HepG2 (cell line): ENCODE results near the gene HDLBP. TPM values are rescaled to one million over a fixed set of nuclear protein-coding genes. Genes with fewer than 3 reads are reported as not detected.

Experiments used
- BRF2 ChIP-seq: sonication (generic); formaldehyde crosslinking; IDR thresholded peaks from 2 replicates; pipeline ENCODE4 v1.8.1; 2022; ENCODE audit warnings: mild to moderate bottlenecking, missing genetic modification reagents
- EED ChIP-seq: sonication (generic); formaldehyde crosslinking; IDR thresholded peaks from 2 replicates; pipeline ENCODE4 v1.5.0; 2020; ENCODE audit warnings: mild to moderate bottlenecking, missing genetic modification reagents
- GRHL1 ChIP-seq: sonication (generic); formaldehyde crosslinking; conservative IDR thresholded peaks from 2 replicates; pipeline ENCODE4 v1.8.0; 2022; ENCODE audit warnings: missing genetic modification reagents
- KDM2A ChIP-seq: sonication (generic); formaldehyde crosslinking; IDR thresholded peaks from 2 replicates; pipeline ENCODE4 v1.4.0; 2020; ENCODE audit warnings: low read depth, missing genetic modification reagents, borderline replicate concordance
- KLF16 ChIP-seq, 2 experiments: sonication (generic) in 1 of 2; formaldehyde crosslinking in 1 of 2; IDR thresholded peaks; 2 replicates each; pipeline versions ENCODE4 v1.6.1 to v1.8.0; 2016 to 2023; ENCODE audit warnings: missing genetic modification reagents in 2 of 2, missing compliant biosample characterization in 1 of 2
- RFXAP ChIP-seq: sonication (generic); formaldehyde crosslinking; IDR thresholded peaks from 2 replicates; pipeline ENCODE4 v1.4.0; 2020; ENCODE audit warnings: missing genetic modification reagents, borderline replicate concordance
- SALL2 ChIP-seq: sonication (generic); formaldehyde crosslinking; IDR thresholded peaks from 2 replicates; pipeline ENCODE4 v1.8.1; 2023; ENCODE audit warnings: mild to moderate bottlenecking, missing genetic modification reagents, inconsistent platforms
- ZBTB10 ChIP-seq: sonication (generic); formaldehyde crosslinking; IDR thresholded peaks from 2 replicates; pipeline ENCODE4 v1.4.0; 2020; ENCODE audit warnings: missing genetic modification reagents, borderline replicate concordance
- ZBTB8A ChIP-seq: sonication (generic); formaldehyde crosslinking; IDR thresholded peaks from 2 replicates; pipeline ENCODE4 v1.4.0; 2020; ENCODE audit warnings: mild to moderate bottlenecking, low read depth, missing genetic modification reagents, borderline replicate concordance
- ZHX2 ChIP-seq, 2 experiments: sonication (generic) in 1 of 2; formaldehyde crosslinking in 1 of 2; IDR thresholded peaks; 2 replicates each; pipeline versions ENCODE4 v1.6.1 to v1.9.0; 2014 to 2022; ENCODE audit warnings: antibody characterized with exemption in 1 of 2, borderline replicate concordance in 1 of 2, inconsistent platforms in 1 of 2, low read depth in 1 of 2, missing genetic modification reagents in 1 of 2
- ZNF264 ChIP-seq: sonication (generic); formaldehyde crosslinking; IDR thresholded peaks from 2 replicates; pipeline ENCODE4 v1.4.0; 2020; ENCODE audit warnings: missing genetic modification reagents
- ZNF383 ChIP-seq: sonication (generic); formaldehyde crosslinking; IDR thresholded peaks from 2 replicates; pipeline ENCODE4 v1.4.0; 2020; ENCODE audit warnings: missing genetic modification reagents, mild to moderate bottlenecking, borderline replicate concordance
- ZNF431 ChIP-seq: sonication (generic); formaldehyde crosslinking; IDR thresholded peaks from 2 replicates; pipeline ENCODE4 v1.9.0; 2022; ENCODE audit warnings: missing genetic modification reagents, low read depth, mild to moderate bottlenecking, borderline replicate concordance
- polyA plus RNA-seq, 8 experiments: library from polyadenylated mRNA; depleted of rRNA in 3 of 8; stranded (reverse) in 7 of 8; unstranded in 1 of 8; fragments of >200 nt; fragmentation: Illumina TruSeq in 4 of 8; extraction: Trizol in 4 of 8; gene quantifications; 2 replicates each; pipeline versions ENCODE4 v1.2.1 to v1.2.3, GENCODE V29; 2011 to 2016; ENCODE audit warnings: low read depth in 4 of 8, missing spikeins in 1 of 8, mixed read lengths in 1 of 8; ENCODE audit not compliant: insufficient read depth in 1 of 8
- total RNA-seq, 5 experiments: library from RNA; depleted of rRNA; stranded (reverse); fragments of >200 nt; fragmentation: Illumina TruSeq; extraction: Trizol; gene quantifications; 2 replicates each; pipeline ENCODE4 v1.2.3, GENCODE V29; 2016; ENCODE audit warnings: low read depth in 1 of 5

HDLBP gene
- total and polyA plus RNA-seq, 2 of the 13 experiments (the other 11 are each of a cell fraction or from before 2014, with no cell fraction given), result 464 to 707 TPM

- TF ChIP-seq ZNF383 (CRISPR knock-in tag), result 0 out of 2 replicates have a peak, but pooled peaks have one; percentile 19
- no peak for TF ChIP-seq ZHX2 (IDR thresholded peaks at IDR 0.05; ENCODE audit: low read depth)
- TF ChIP-seq ZHX2 (CRISPR knock-in tag; IDR thresholded peaks at IDR 0.05; ENCODE audit: borderline replicate concordance), result no peak
- TF ChIP-seq RFXAP (CRISPR knock-in tag), result peak; percentile 61; the same call in 1 of the 2 replicates
- TF ChIP-seq GRHL1 (CRISPR knock-in tag), result no peak
- TF ChIP-seq ZBTB8A (CRISPR knock-in tag), result no peak
- peak; percentile 29; the same call in 1 of the 2 replicates for TF ChIP-seq ZBTB10 (CRISPR knock-in tag)
- TF ChIP-seq BRF2 (CRISPR knock-in tag), result no peak
- TF ChIP-seq SALL2 (CRISPR knock-in tag), result peak; percentile 54; the same call in 1 of the 2 replicates
- TF ChIP-seq EED (CRISPR knock-in tag), result no peak
- TF ChIP-seq ZNF431 (CRISPR knock-in tag), result peak; percentile 58; the same call in 1 of the 2 replicates
- TF ChIP-seq KLF16 (CRISPR knock-in tag; IDR thresholded peaks at IDR 0.05), result peak in 1 of 2 experiments; percentile 16; a peak in 1 of 4 replicates
- TF ChIP-seq ZNF264, result peak; percentile 65; the same call in 1 of the 2 replicates
- peak; percentile 93 for TF ChIP-seq KDM2A (CRISPR knock-in tag)
These were observed 39.5 kb upstream of the HDLBP start (continued) for GRCh38 chr2:241354668-241355658.
